Inferior parietal cortex (tissue), 1 donor: ENCODE measurements around the gene COBL.

Source experiments
- DNase-seq: peaks from one replicate; pipeline ENCODE4 v3.0.0-alpha.2; 2016; ENCODE audit errors: extremely low spot score

The COBL gene

GRCh38 chr7:51190969-51191368, 125.6 kb downstream of the COBL start:
- no peak for DNase-seq

- no peak for DNase-seq
These were observed 126.8 kb downstream of the COBL start for GRCh38 chr7:51189777-51190176.

- no peak for DNase-seq
These were observed 127.6 kb downstream of the COBL start for GRCh38 chr7:51188987-51189386.

- DNase-seq = peak; percentile 57
These were observed 128.7 kb downstream of the COBL start for GRCh38 chr7:51187941-51188340.

GRCh38 chr7:51186531-51186930, 130.1 kb downstream of the COBL start:
- no peak for DNase-seq

GRCh38 chr7:51182636-51183166, 133.9 kb downstream of the COBL start:
- no peak for DNase-seq

GRCh38 chr7:51180092-51180491, 136.5 kb downstream of the COBL start:
- DNase-seq = no peak

- DNase-seq = no peak
These were observed 140.6 kb downstream of the COBL start for GRCh38 chr7:51175992-51176388.

GRCh38 chr7:51175316-51175991, 141.2 kb downstream of the COBL start:
- DNase-seq = no peak

GRCh38 chr7:51165337-51165736, 151.3 kb downstream of the COBL start:
- no peak for DNase-seq

GRCh38 chr7:51162724-51163329, 153.8 kb downstream of the COBL start:
- peak; percentile 98 for DNase-seq

- no peak for DNase-seq
These were observed 154.7 kb downstream of the COBL start for GRCh38 chr7:51161937-51162336.

- DNase-seq = peak; percentile 92
These were observed 155.5 kb downstream of the COBL start for GRCh38 chr7:51160990-51161615.

- DNase-seq = no peak
These were observed 156.2 kb downstream of the COBL start for GRCh38 chr7:51160411-51160810.

- DNase-seq = no peak
These were observed 157.7 kb downstream of the COBL start for GRCh38 chr7:51158742-51159445.

- DNase-seq = no peak
These were observed 158.4 kb downstream of the COBL start for GRCh38 chr7:51158211-51158610.

GRCh38 chr7:51154201-51154600, 162.4 kb downstream of the COBL start:
- DNase-seq = peak; percentile 74

GRCh38 chr7:51152706-51153200, 163.9 kb downstream of the COBL start:
- no peak for DNase-seq

GRCh38 chr7:51151455-51151854, 165.2 kb downstream of the COBL start:
- no peak for DNase-seq

- DNase-seq = no peak
These were observed 166.4 kb downstream of the COBL start for GRCh38 chr7:51150193-51150592.

- DNase-seq = no peak
These were observed 168.4 kb downstream of the COBL start for GRCh38 chr7:51148216-51148615.
